HG02798 (cell line): Measurements from ENCODE around the gene PSTK.
A peak's percentile ranks its signal among the peaks of the same experiment; 100 is the strongest.

Source experiments
- ATAC-seq: cut with Tn5 transposase; IDR thresholded peaks from one replicate; pipeline ENCODE4 v1.9.1; 2021; ENCODE audit warnings: mild to moderate bottlenecking; ENCODE audit not compliant: unreplicated experiment, poor library complexity

PSTK gene

GRCh38 chr10:122988501-122988900 is 8.3 kb downstream of the PSTK start:
- ATAC-seq: no peak

GRCh38 chr10:122990278-122990677 is 10.1 kb downstream of the PSTK start:
- no peak for ATAC-seq

- no peak for ATAC-seq
Observed at GRCh38 chr10:122992031-122992585, 11.9 kb downstream of the PSTK start.

GRCh38 chr10:122993797-122994336 is 13.7 kb downstream of the PSTK start:
- ATAC-seq: no peak

GRCh38 chr10:122995936-122996335 is 15.7 kb downstream of the PSTK start:
- no peak for ATAC-seq

- ATAC-seq: no peak
Observed at GRCh38 chr10:122997864-122998263, 17.7 kb downstream of the PSTK start.

- no peak for ATAC-seq
Observed at GRCh38 chr10:122998360-122998917, 18.2 kb downstream of the PSTK start.

- no peak for ATAC-seq
Observed at GRCh38 chr10:122998934-122999333, 18.7 kb downstream of the PSTK start.

- no peak for ATAC-seq
Observed at GRCh38 chr10:122999347-122999746, 19.1 kb downstream of the PSTK start.

GRCh38 chr10:123000155-123000554 is 20.0 kb downstream of the PSTK start:
- no peak for ATAC-seq

- ATAC-seq: no peak
Observed at GRCh38 chr10:123001370-123001769, 21.2 kb downstream of the PSTK start.

- no peak for ATAC-seq
Observed at GRCh38 chr10:123004298-123004697, 24.1 kb downstream of the PSTK start.

GRCh38 chr10:123007558-123008354 is 27.6 kb downstream of the PSTK start:
- ATAC-seq: peak; percentile 35

- ATAC-seq: peak; percentile 89
Observed at GRCh38 chr10:123008355-123009104, 28.3 kb downstream of the PSTK start, which contains the start of the genes ACADSB and IKZF5. Gene ACADSB, plus strand, starts transcription at chr10:123009006. Its CDS starts 24 bp downstream, at chr10:123009030. Gene IKZF5, minus strand, starts transcription at chr10:123008795. Its CDS starts 10,170 bp downstream, at chr10:122998625.

- peak; percentile 7 for ATAC-seq
Observed at GRCh38 chr10:123009105-123009820, 29.1 kb downstream of the PSTK start.

- ATAC-seq: no peak
Observed at GRCh38 chr10:123011987-123012386, 31.8 kb downstream of the PSTK start.

GRCh38 chr10:123013456-123014419 is 33.5 kb downstream of the PSTK start:
- ATAC-seq: no peak

GRCh38 chr10:123014772-123015171 is 34.6 kb downstream of the PSTK start:
- ATAC-seq: no peak

- no peak for ATAC-seq
Observed at GRCh38 chr10:123016228-123016627, 36.0 kb downstream of the PSTK start.
